ENCODE results near the gene GABRB3. TPM values are rescaled to one million over a fixed set of nuclear protein-coding genes. Genes with fewer than 3 reads are reported as not detected.

GABRB3 gene
- total RNA-seq, 4 donors from 2014 or later: under 0.01 to 1.9 (median 0.77) TPM

DNA sequence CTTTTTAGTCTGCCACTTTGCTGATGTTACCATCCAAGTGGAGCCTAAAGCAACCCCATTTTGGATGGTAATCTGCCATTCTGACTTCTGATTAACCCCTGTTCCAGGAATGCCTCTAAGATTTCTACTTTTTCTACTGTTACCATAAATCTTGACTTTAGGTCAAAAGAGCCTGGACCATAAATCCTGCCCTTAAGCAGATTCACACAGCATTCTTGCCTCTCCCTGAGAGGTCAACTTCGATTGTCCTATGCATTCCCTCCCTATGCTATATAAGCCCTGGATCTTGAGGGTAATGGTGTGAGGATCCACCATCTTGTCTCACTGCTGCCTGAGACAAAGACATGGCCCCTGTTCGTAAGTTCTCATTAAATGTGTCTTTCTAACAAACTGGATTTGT lies 177.3 kb downstream of the GABRB3 start:
- TF ChIP-seq, protein P1, sequence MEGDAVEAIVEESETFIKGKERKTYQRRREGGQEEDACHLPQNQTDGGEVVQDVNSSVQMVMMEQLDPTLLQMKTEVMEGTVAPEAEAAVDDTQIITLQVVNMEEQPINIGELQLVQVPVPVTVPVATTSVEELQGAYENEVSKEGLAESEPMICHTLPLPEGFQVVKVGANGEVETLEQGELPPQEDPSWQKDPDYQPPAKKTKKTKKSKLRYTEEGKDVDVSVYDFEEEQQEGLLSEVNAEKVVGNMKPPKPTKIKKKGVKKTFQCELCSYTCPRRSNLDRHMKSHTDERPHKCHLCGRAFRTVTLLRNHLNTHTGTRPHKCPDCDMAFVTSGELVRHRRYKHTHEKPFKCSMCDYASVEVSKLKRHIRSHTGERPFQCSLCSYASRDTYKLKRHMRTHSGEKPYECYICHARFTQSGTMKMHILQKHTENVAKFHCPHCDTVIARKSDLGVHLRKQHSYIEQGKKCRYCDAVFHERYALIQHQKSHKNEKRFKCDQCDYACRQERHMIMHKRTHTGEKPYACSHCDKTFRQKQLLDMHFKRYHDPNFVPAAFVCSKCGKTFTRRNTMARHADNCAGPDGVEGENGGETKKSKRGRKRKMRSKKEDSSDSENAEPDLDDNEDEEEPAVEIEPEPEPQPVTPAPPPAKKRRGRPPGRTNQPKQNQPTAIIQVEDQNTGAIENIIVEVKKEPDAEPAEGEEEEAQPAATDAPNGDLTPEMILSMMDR (IDR thresholded peaks at IDR 0.05; ENCODE audit: low read depth): no peak

DNA sequence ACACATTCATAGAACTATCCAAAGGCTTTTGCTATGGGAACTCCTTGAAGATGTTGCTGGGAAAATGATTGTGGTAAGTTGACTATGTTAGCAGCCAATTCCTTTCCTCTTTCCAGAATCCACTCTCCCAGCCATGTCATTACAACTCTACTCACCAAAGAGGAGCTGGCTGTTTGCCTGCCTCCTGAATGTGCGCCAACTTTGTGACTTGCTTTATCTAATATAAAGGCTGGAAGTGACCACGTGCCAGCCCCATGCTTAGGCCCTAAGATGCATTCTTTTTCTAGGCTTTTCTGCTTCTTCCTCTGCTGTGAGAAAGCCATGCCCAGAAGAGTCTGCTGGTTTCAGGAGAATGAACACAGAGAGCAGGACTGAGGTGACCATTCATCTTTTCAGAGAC lies 182.2 kb downstream of the GABRB3 start:
- TF ChIP-seq, protein P1 (IDR thresholded peaks at IDR 0.05; ENCODE audit: low read depth): no peak

DNA sequence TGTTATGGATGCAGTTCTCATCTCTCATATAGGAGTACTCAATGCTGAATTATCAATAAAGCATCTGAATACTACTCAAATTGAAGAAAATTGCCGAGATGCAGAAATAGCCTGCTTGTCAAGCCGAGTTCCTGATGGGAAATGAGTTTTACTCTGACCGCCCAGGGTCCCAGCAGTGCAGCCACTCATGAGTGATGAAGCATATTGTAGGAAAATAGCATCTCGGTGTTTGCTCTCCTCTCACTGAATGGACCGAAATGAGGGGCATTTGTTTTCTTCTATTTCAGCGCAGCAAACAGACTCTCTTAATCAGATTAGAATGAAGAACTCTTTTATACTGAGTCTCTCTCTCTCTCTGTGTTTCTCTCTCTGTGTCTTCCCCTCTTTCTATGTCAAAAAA lies 190.0 kb downstream of the GABRB3 start:
- TF ChIP-seq, protein P1 (IDR thresholded peaks at IDR 0.05; ENCODE audit: low read depth): no peak

DNA sequence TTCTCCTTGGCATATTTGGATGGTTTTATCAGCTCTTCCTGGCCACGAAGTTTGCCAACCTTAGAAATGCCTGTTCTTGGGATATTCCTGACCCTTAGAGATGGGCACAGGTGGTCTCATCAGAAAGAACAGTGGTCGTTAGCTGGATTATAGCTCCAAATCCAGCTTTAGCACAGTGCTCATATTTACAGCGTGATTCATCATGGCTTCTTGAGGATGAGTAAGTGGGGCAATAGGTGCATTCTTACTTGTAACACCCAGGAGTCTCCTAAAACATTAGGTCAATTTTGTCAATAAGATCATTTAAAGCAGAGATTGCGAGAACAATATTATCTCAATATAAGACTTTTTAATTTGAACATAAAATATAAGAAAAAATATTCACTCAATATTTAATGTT lies 191.9 kb downstream of the GABRB3 start:
- TF ChIP-seq, protein P1 (IDR thresholded peaks at IDR 0.05; ENCODE audit: low read depth): no peak

- TF ChIP-seq, protein P1 (IDR thresholded peaks at IDR 0.05; ENCODE audit: low read depth): no peak
These were observed 200.1 kb downstream of the GABRB3 start for GRCh38 chr15:26572602-26573350.

DNA sequence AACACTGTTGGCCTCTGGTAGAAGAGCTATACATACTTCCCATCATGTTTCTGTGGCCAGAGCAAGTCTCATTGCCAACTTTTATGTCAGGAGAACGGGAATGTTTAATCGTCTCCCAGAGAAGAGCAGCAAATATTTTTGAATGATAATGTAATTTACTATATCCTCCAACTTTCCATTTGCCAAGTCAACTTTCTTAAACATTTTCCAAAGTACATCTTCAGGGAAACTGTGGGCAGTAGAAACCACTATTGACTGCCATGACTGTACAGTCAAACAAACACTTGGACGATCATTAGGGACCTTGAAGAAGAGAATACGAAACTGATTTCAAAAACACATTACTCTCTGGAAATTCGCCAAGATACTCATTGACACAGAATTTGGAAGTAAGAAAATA lies 201.5 kb downstream of the GABRB3 start:
- TF ChIP-seq, protein P1 (IDR thresholded peaks at IDR 0.05; ENCODE audit: low read depth): no peak

DNA sequence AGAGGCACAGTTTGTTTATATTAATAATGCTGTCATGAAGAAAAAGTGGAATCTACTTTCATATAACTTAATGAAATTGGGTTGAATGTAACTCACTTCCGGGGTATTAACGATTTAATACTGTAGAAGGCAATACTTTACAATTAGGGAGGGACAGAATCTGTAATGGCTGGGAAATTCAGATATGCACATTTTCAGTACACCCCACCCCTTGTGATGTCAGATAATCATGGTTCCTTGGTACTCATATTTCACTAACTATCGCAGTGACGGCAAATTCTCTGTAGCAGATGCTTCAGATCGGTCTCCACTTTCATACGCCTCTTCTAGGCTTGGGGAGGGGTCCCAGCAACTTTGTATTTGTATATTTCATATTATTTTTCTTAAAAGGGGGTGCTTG lies 207.3 kb downstream of the GABRB3 start:
- TF ChIP-seq, protein P1 (IDR thresholded peaks at IDR 0.05; ENCODE audit: low read depth): no peak
